ENCODE measurements around the gene TRIM2. TPM values are rescaled to one million over a fixed set of nuclear protein-coding genes. Genes with fewer than 3 reads are reported as not detected.

Gene TRIM2
- total RNA-seq, 1 experiment from 2014 or later = 93.2 TPM

DNA sequence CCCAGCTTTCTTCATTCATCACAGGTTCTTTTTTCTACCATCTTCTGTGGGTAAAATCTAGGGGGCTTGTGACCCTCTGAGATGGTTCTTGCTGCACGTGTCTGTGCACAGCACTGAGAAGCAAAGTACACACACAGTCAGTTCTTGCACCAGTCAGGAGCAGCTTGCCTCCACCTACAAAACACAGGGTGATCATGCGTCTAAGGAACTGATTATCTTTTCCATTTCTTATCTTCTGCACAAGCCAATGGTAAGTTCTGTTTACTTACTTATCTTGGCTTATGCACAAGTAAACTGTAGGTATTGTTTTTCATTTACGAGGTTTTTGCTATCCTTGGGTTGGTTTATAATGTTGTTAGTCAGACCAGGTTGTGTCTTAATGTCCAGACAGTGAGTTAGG is 40.7 kb downstream of the TRIM2 start:
- DNase-seq (ENCODE audit: low spot score) = no peak
- Histone ChIP-seq H3K27ac (ENCODE audit: low read depth, low read length, poor library complexity, severe bottlenecking) (no peak overlapping the region), H3K36me3 (ENCODE audit: insufficient read depth, low read length, poor library complexity, severe bottlenecking) (no peaks in the 10 kb centered on the region), H3K4me3 (ENCODE audit: low read depth, low read length, poor library complexity, severe bottlenecking) (no peak overlapping the region), H3K4me1 (ENCODE audit: insufficient read depth, low read length, poor library complexity, severe bottlenecking) (peaks cover 53% of the 10 kb centered on the region), H3K9me3 (ENCODE audit: low read depth, low read length, poor library complexity, severe bottlenecking) (no peaks in the 10 kb centered on the region), H3K27me3 (replicated peaks; ENCODE audit: insufficient read depth, low read depth, low read length, poor library complexity) (no peaks in the 10 kb centered on the region)
- intact Hi-C loops (cut with micrococcal nuclease; ENCODE audit: unreplicated experiment) = no loop called here
- POLR2A ChIA-PET (ENCODE audit: low non-redundant PET) = no interaction called here
- no TSS peak for BruUV-seq (replicated peaks)
- CTCF ChIA-PET = no interaction called here
- TF ChIP-seq, protein P1, sequence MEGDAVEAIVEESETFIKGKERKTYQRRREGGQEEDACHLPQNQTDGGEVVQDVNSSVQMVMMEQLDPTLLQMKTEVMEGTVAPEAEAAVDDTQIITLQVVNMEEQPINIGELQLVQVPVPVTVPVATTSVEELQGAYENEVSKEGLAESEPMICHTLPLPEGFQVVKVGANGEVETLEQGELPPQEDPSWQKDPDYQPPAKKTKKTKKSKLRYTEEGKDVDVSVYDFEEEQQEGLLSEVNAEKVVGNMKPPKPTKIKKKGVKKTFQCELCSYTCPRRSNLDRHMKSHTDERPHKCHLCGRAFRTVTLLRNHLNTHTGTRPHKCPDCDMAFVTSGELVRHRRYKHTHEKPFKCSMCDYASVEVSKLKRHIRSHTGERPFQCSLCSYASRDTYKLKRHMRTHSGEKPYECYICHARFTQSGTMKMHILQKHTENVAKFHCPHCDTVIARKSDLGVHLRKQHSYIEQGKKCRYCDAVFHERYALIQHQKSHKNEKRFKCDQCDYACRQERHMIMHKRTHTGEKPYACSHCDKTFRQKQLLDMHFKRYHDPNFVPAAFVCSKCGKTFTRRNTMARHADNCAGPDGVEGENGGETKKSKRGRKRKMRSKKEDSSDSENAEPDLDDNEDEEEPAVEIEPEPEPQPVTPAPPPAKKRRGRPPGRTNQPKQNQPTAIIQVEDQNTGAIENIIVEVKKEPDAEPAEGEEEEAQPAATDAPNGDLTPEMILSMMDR (conservative IDR thresholded peaks at IDR 0.05; ENCODE audit: low read depth, low read length) = no peak
- TF ChIP-seq EZH2 (IDR thresholded peaks at IDR 0.05; ENCODE audit: borderline replicate concordance, low read depth, low read length, poor library complexity, severe bottlenecking) = no peak

DNA sequence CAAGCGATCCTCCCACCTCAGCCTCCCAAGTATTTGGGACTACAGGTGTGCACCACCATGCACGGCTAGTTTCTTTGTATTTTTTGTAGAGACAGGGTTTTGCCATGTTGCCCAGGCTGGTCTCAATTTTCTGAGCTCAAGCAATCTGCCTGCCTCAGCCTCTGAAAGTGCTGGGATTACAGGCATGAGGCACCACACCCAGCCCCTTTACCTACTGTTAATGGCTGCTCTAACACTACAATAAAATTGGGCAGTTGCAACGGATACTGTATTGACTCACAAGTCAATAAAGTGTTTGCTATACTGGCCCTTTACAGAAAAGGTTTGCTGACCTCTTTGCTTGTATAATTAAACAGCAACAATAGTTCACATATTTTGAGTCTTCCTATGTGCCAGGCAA is 41.5 kb downstream of the TRIM2 start:
- Histone ChIP-seq H3K27me3 (replicated peaks; ENCODE audit: insufficient read depth, low read depth, low read length, poor library complexity) (no peaks in the 10 kb centered on the region), H3K4me3 (ENCODE audit: low read depth, low read length, poor library complexity, severe bottlenecking) (no peak overlapping the region), H3K9me3 (ENCODE audit: low read depth, low read length, poor library complexity, severe bottlenecking) (no peaks in the 10 kb centered on the region), H3K36me3 (ENCODE audit: insufficient read depth, low read length, poor library complexity, severe bottlenecking) (no peaks in the 10 kb centered on the region), H3K4me1 (ENCODE audit: insufficient read depth, low read length, poor library complexity, severe bottlenecking) (peaks cover 51% of the 10 kb centered on the region), H3K27ac (ENCODE audit: low read depth, low read length, poor library complexity, severe bottlenecking) (no peak overlapping the region)
- CTCF ChIA-PET = no interaction called here
- no peak for DNase-seq (ENCODE audit: low spot score)
- no peak for TF ChIP-seq EZH2 (IDR thresholded peaks at IDR 0.05; ENCODE audit: borderline replicate concordance, low read depth, low read length, poor library complexity, severe bottlenecking)
- TF ChIP-seq, protein P1 (conservative IDR thresholded peaks at IDR 0.05; ENCODE audit: low read depth, low read length) = no peak
- no TSS peak for BruUV-seq (replicated peaks)
- intact Hi-C loops (cut with micrococcal nuclease; ENCODE audit: unreplicated experiment) = no loop called here
- POLR2A ChIA-PET (ENCODE audit: low non-redundant PET) = no interaction called here

DNA sequence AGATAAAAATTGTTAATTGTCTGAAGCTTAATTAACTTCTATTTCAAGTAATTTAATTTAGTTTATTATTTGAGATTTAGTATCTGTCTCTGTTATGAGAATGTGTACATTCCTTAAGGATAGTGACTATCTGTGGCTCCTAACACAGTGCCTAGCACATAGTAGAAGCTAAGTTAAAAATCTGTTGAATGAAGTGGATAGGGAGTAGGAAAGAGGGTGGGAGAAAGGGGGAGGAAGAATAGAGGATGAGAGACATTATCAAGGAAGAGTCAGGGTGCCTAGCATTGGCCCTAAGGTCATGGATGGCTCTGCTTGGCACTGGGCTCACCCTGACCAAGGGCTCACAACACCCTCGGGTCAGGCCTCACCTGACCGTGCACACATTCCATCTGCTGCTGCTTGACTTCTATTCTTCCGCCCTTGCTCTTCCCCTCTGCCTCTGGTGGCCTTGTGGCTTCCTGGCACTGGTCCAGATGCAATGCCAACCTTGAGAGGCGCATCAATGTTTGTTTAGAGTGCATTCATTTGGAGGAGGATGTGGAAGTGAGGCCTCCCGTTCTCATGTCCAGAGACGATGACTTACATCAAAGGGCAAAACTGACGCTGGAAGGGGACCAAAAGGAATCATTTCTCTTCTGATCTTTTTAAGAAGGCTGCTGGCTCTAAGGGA is 42.3 kb downstream of the TRIM2 start:
- Histone ChIP-seq H3K27me3 (replicated peaks; ENCODE audit: insufficient read depth, low read depth, low read length, poor library complexity) (no peaks in the 10 kb centered on the region), H3K4me1 (ENCODE audit: insufficient read depth, low read length, poor library complexity, severe bottlenecking) (peaks cover 52% of the 10 kb centered on the region), H3K9me3 (ENCODE audit: low read depth, low read length, poor library complexity, severe bottlenecking) (no peaks in the 10 kb centered on the region), H3K27ac (ENCODE audit: low read depth, low read length, poor library complexity, severe bottlenecking) (no peak overlapping the region), H3K36me3 (ENCODE audit: insufficient read depth, low read length, poor library complexity, severe bottlenecking) (no peaks in the 10 kb centered on the region), H3K4me3 (ENCODE audit: low read depth, low read length, poor library complexity, severe bottlenecking) (no peak overlapping the region)
- DNase-seq (ENCODE audit: low spot score) = no peak
- intact Hi-C loops (cut with micrococcal nuclease; ENCODE audit: unreplicated experiment) = no loop called here
- ChIA-PET POLR2A (ENCODE audit: low non-redundant PET) (no interaction called here), CTCF (no interaction called here)
- no peak for TF ChIP-seq EZH2 (IDR thresholded peaks at IDR 0.05; ENCODE audit: borderline replicate concordance, low read depth, low read length, poor library complexity, severe bottlenecking)
- TF ChIP-seq, protein P1 (conservative IDR thresholded peaks at IDR 0.05; ENCODE audit: low read depth, low read length) = no peak
- BruUV-seq (replicated peaks) = no TSS peak

Measured in A673 (cell line).